WI38 (cell line): ENCODE results near the gene OLFM4.

ENCODE experiments used
- H3K4me3 ChIP-seq: 2 replicates; pipeline ENCODE4 v1.5.1; 2011; ENCODE audit warnings: low read depth, mild to moderate bottlenecking, control low read depth, low read length
- TF ChIP-seq, protein P1 (sequence below): IDR thresholded peaks from 2 replicates; pipeline ENCODE4 v1.5.1; 2012; ENCODE audit warnings: low read depth, mild to moderate bottlenecking, control low read depth, low read length

Gene OLFM4

GRCh38 chr13:53028063-53028462 is 550 bp upstream of the OLFM4 start:
- no peak overlapping the region for H3K4me3 ChIP-seq
- TF ChIP-seq, protein P1, sequence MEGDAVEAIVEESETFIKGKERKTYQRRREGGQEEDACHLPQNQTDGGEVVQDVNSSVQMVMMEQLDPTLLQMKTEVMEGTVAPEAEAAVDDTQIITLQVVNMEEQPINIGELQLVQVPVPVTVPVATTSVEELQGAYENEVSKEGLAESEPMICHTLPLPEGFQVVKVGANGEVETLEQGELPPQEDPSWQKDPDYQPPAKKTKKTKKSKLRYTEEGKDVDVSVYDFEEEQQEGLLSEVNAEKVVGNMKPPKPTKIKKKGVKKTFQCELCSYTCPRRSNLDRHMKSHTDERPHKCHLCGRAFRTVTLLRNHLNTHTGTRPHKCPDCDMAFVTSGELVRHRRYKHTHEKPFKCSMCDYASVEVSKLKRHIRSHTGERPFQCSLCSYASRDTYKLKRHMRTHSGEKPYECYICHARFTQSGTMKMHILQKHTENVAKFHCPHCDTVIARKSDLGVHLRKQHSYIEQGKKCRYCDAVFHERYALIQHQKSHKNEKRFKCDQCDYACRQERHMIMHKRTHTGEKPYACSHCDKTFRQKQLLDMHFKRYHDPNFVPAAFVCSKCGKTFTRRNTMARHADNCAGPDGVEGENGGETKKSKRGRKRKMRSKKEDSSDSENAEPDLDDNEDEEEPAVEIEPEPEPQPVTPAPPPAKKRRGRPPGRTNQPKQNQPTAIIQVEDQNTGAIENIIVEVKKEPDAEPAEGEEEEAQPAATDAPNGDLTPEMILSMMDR: no peak

DNA sequence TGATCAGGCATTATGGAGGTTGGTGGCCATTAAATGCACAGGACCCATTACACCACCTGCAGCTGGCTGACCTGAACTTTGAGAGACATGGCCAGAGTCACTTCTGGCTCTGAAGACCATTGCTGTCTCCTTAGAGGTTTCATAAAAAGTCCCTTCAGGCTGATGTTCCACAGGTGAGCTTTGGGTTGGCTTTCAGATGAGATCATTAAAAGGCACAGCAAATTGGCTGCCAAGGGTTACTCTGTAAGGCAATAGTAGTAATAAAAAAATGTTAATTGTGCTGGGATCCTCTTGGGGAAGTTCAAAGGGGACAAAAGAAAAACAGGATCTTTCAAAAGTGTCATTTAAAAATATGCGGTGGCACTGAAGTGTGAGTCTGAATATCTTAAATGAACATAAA is 4.2 kb downstream of the OLFM4 start:
- TF ChIP-seq, protein P1: no peak
- no peak overlapping the region for H3K4me3 ChIP-seq

DNA sequence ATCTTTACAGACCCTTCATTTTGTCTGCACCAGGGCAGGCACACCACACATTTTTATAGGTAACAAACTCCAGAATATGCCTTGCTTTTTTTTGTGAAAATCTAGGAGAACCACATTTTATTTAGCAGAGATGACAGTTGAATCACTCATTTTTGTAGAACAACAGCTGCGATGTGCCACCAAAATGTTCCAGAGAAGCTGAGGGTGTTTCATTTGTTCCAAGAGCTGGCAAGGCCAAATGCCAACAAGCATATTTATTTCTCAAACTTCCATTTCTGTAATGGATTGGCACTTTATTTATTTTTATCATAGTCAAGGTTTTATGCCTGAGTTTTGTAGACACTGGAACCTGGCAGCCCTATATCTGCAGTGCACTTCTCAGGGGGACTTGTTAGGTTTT is 10.4 kb downstream of the OLFM4 start:
- no peak overlapping the region for H3K4me3 ChIP-seq
- TF ChIP-seq, protein P1: no peak

DNA sequence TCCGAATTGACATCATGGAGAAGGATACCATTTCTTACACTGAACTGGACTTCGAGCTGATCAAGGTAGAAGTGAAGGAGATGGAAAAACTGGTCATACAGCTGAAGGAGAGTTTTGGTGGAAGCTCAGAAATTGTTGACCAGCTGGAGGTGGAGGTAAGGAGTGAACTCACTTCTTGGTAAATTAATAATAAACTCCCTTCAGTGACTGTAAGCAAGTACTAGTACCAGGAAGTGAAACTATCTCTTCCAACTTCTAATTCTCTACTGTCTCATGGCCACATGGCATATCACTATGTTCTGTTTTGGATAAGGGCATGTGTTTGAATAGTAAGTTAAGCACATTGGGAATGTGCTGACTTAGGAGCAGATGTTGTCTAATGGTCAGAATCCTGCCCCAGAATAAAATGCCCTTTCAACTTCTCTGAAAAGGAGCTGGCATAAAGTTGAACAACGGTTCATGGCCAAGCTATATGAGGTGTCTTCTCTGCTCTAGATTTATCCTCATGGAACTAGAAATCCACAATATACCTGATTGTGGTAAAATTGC is 13.4 kb downstream of the OLFM4 start:
- no peak overlapping the region for H3K4me3 ChIP-seq
- TF ChIP-seq, protein P1: no peak

DNA sequence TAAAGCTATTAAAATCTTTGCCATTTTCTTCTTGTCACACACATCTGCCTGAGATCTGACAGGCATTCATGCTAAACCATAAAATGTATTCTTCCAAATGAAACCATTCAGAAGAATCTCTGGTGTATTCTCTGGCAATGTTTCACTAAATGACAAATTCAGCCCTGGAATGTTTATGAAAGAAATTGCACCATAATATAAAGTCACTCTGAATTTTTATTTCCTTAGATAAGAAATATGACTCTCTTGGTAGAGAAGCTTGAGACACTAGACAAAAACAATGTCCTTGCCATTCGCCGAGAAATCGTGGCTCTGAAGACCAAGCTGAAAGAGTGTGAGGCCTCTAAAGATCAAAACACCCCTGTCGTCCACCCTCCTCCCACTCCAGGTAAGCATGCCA is 14.3 kb downstream of the OLFM4 start:
- H3K4me3 ChIP-seq: no peak overlapping the region
- TF ChIP-seq, protein P1: no peak

DNA sequence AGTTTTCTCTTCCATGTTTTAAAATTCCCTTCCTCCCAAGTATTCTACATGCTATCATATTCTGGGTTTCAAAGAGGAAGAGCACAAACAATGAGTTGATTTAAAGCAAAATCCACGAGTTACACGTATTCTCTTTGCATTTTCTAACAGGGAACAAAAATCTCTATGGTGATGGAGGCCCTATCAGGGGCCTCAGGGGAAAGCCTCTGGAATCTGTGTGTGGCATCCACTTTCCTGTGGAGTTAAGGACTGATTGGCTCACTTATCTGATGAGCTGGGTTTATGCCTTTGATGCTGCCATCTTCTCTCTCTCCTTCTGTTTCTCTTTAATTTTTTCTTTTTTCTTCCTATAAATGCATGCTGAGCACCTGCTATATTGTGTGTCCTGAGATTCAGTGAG is 14.8 kb downstream of the OLFM4 start:
- TF ChIP-seq, protein P1: no peak
- H3K4me3 ChIP-seq: no peak overlapping the region

DNA sequence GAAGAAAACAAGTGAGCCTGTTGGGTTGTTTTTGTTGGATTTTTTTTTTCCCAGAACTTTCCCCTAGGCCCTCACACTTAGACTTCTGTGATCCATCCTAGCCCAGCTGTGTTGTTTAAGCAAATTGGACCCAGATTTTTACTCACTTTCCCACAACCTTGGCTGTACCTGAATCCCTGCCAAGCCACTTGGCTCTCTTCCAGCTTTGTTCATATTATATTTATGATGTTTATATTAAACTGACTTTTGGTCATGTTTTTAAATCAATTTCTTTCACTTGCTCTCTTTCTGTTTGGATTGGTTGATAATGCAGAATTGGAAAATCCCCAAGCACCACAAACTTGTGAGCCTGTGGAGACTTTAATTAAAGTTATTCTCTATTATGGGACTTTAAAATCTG is 16.6 kb downstream of the OLFM4 start:
- H3K4me3 ChIP-seq: no peak overlapping the region
- TF ChIP-seq, protein P1: no peak
